ENCODE results near the gene NFYC. TPM values are rescaled to one million over a fixed set of nuclear protein-coding genes. Genes with fewer than 3 reads are reported as not detected.

NFYC gene
- 16.2 and 25.6 TPM in 2 replicates for total RNA-seq (2014; rRNA removed; shearing (Covaris generic); ENCODE audit: low replicate concordance)

DNA sequence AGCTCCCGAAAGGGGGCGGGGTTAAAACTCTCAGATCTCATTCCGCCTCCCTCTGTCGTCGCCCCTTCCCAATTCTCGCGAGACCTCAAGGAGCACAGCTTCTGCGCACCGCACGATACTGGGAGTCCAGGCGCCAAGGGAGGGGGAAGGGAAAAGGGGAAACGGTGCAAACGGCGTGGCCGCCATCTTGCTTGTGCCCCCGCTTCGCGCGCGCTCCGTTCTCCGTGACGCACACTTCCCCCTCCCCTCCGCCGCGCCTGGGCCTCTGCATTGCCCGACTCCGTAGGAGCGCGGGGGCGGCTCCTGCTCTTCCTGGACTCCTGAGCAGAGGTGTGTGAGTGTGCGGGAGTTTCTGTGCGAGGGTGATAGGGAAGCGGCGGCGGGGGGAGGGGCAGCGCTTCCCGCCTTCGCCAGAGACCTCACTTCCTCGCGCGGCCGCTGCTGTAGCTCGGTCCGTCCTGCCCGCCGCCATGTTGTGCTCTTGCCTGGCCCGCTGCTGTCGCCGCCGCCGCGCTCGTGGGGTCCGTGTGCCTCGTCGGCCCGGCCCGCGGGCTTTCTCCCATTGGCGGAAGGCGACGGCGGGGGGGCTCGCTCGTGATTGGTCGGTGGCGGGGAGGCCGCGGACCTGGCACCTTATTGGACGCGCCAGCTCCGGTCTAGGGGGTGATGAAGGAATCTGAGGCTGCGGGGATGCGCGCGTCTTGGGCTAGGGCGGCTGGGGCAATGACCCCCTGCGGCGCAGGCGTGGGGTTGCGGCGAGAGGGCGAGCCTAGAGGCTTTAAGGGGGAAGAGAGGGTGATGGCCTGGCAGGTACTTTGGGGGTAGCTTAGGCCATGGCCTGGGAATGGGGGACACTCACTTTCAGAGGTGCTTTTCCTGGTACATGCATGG, at the start of gene NFYC:
Gene NFYC (plus strand): TSS at position 167 of the 891 bp plus-strand sequence. CDS start 47,140 bp downstream, outside the sequence.
- peak; percentile 95 for DNase-seq (ENCODE audit: low read depth)
- in situ Hi-C loops (cut with HindIII; ENCODE audit: low pct_unique_long_range_greater_than_20kb, low sequenced_read_pairs): no loop called here

GRCh38 chr1:40645118-40645680, 46.3 kb upstream of the NFYC start:
- in situ Hi-C loops (cut with HindIII; ENCODE audit: low pct_unique_long_range_greater_than_20kb, low sequenced_read_pairs): no loop called here
- no peak for DNase-seq (ENCODE audit: low read depth)

DNA sequence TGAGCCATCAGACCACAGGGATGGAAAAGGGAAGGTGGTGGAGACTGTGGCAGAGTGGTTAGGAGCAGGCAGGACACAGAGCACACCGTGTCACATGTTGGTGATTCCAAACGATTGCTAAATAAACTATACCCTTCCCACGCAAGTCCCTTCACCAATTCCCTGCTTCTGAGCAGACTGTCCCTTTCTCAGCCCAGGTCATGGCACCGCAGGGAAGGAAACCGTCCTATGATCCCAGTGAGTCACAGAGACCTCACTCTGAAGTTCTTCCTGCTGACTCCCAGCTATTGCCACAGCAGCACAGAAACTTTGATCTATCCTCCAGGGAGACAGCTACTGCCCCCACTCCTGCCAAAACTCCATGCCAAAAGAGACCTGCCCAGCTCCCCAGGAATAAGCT, 45.2 kb upstream of the NFYC start:
- in situ Hi-C loops (cut with HindIII; ENCODE audit: low pct_unique_long_range_greater_than_20kb, low sequenced_read_pairs): no loop called here
- DNase-seq (ENCODE audit: low read depth): no peak

DNA sequence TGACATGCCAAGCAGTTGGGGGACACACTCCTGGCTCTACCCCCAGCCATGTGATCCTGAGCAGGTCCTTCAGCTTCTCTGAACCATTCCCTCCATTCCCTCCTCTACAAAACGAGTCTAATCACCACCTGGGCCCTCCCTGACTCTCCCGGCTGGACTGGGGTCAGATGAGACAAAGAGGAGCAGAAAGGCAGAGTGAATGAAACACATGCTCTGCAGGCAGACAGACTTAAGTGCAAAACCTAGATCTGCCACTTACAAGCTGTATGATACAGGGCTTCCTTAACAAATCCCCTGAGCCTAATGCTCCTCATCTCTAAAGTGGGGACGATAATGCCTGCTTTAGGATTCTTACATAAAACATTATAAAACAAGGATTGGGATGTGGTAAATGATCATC, 43.3 kb upstream of the NFYC start:
- no peak for DNase-seq (ENCODE audit: low read depth)
- in situ Hi-C loops (cut with HindIII; ENCODE audit: low pct_unique_long_range_greater_than_20kb, low sequenced_read_pairs): no loop called here

DNA sequence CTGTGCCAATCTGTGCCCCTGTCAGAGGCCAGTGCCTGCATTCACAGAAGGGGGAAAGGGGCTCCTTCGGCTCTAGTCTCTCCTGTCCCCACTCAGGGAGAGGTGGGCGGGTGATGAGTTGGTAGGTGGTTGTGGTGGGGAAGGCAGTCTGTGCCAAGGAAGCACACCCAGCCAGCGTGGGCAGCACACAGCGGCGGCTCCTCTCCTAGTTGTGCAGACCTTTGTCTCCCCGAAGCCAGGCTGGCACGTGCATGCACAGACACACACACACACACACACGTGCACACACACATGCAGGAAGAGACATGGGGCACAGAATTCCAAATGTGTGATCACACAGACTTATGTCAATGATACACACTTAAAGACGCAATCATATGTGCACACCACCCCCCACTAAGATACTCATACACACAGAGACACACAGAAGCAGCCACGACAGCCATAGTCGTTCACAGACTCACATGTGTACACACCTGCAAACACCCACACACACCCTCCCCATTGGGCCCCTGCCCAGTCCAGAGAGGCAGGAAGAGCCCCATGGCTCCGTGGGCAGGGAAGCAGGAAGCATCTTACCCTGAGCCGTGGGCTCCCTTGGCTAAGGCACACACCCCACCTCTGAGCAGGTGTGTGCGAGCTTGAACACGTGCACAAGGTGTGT, 42.4 kb upstream of the NFYC start:
- in situ Hi-C loops (cut with HindIII; ENCODE audit: low pct_unique_long_range_greater_than_20kb, low sequenced_read_pairs): no loop called here
- DNase-seq (ENCODE audit: low read depth): no peak

- in situ Hi-C loops (cut with HindIII; ENCODE audit: low pct_unique_long_range_greater_than_20kb, low sequenced_read_pairs): no loop called here
- no peak for DNase-seq (ENCODE audit: low read depth)
These were observed 41.9 kb upstream of the NFYC start for GRCh38 chr1:40649592-40649930.

DNA sequence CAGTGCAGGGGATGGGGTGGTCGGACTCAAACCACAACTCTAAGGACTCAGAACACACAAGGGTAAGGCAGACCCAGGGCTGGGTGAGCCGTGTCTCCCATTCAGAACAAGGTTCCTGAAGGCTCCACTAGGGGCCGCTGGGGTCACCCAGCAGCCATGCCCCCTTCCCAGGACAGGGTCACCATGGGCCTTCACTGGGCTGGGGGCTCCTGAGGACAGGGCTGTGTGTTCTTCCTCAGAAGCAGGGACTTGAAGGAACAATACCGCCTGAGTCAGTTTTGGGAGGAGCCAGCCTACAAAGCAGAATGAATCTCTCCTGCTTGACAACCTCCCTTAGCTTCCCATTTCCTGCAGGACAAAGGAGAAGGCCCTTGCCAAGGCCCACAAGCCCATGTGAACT, 41.4 kb upstream of the NFYC start:
- in situ Hi-C loops (cut with HindIII; ENCODE audit: low pct_unique_long_range_greater_than_20kb, low sequenced_read_pairs): no loop called here
- no peak for DNase-seq (ENCODE audit: low read depth)

- in situ Hi-C loops (cut with HindIII; ENCODE audit: low pct_unique_long_range_greater_than_20kb, low sequenced_read_pairs): no loop called here
- no peak for DNase-seq (ENCODE audit: low read depth)
These were observed 40.2 kb upstream of the NFYC start for GRCh38 chr1:40651138-40651857.

- in situ Hi-C loops (cut with HindIII; ENCODE audit: low pct_unique_long_range_greater_than_20kb, low sequenced_read_pairs): no loop called here
These were observed 39.0 kb upstream of the NFYC start for GRCh38 chr1:40652468-40652867.

DNA sequence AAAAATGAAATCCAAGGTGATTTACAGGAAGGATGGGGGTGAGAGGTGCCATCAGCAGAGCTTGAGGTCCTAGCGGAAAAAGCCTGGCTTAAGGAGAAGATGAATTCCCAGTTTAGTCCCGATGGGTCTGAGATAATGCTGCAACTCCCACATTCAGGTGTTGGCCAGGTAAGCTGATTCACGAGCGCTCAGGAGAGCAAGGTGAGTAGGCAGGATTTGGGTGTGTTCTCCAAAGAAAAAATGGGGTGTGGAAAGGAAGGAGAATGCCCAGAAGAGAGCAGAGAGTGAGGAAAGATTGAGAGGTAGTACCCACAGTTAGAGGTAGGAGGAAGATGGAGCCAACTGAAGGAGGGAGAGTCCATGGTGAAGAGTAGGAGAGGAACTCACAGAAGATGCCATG, 38.5 kb upstream of the NFYC start:
- DNase-seq (ENCODE audit: low read depth): no peak
- in situ Hi-C loops (cut with HindIII; ENCODE audit: low pct_unique_long_range_greater_than_20kb, low sequenced_read_pairs): no loop called here

More at GRCh38 chr1:40652468-40652867, 39.0 kb upstream of the NFYC start:
- DNase-seq (ENCODE audit: low read depth): no peak

GRCh38 chr1:40653851-40654537, 37.5 kb upstream of the NFYC start:
- in situ Hi-C loops (cut with HindIII; ENCODE audit: low pct_unique_long_range_greater_than_20kb, low sequenced_read_pairs): no loop called here
- DNase-seq (ENCODE audit: low read depth): no peak

- no peak for DNase-seq (ENCODE audit: low read depth)
- in situ Hi-C loops (cut with HindIII; ENCODE audit: low pct_unique_long_range_greater_than_20kb, low sequenced_read_pairs): no loop called here
These were observed 34.5 kb upstream of the NFYC start for GRCh38 chr1:40657046-40657445.

- in situ Hi-C loops (cut with HindIII; ENCODE audit: low pct_unique_long_range_greater_than_20kb, low sequenced_read_pairs): no loop called here
- DNase-seq (ENCODE audit: low read depth): no peak
These were observed 32.5 kb upstream of the NFYC start for GRCh38 chr1:40658751-40659648.

DNA sequence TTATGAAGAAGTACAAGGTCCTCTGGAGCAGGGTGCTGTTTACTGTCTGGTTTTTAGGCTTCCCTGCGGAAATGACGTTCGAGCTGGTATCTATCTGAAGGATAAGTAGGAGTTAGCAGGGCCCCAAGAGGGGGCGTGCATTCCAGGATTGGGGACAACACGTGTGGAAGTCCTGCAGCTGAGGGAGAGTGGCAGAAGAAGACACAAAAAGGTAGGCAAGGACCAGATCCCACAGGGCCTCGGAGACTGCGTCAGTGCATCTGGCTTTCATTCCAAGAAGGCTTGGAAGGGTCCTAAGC, 31.9 kb upstream of the NFYC start:
- no peak for DNase-seq (ENCODE audit: low read depth)
- in situ Hi-C loops (cut with HindIII; ENCODE audit: low pct_unique_long_range_greater_than_20kb, low sequenced_read_pairs): no loop called here

DNA sequence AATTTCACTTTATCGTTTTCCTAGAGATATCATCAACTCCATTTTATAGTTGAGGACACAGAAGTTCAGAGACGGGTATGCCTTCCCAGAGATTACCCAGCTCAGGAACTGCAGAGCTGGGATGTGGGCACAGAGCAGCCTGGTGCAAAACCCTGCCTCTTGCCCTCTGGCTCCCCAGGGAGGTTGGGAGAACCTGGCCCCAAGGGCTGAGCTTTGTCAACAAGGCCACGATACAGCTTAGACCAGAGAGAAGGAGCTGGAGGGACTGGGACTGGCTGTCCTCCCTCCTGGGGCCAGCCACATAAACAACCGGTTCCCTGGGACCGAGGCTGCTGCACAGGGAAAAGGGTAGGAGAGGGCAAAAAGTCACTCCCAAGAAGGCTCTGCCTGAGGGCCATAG, 29.8 kb upstream of the NFYC start:
- in situ Hi-C loops (cut with HindIII; ENCODE audit: low pct_unique_long_range_greater_than_20kb, low sequenced_read_pairs): no loop called here
- DNase-seq (ENCODE audit: low read depth): no peak

GRCh38 chr1:40662151-40662550, 29.4 kb upstream of the NFYC start:
- no peak for DNase-seq (ENCODE audit: low read depth)
- in situ Hi-C loops (cut with HindIII; ENCODE audit: low pct_unique_long_range_greater_than_20kb, low sequenced_read_pairs): no loop called here

DNA sequence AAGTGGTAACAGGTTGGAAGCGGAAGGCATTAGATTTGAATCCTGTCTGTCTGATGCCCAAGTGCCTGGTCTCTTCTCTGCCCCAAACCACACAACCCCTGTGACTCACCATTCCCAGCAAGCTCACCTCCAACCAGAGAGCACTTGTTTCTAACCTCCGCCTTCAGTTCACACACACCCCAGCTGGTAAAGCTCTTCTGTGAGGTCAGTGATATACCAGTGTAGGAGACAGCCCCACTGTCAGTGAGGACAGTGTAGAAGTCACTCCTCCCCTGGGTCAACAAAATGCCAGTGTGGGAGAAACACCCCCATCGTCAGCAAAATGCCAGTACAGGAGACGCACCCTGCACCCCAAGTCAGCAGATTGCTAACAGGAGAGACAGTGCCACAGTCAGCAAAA, 28.6 kb upstream of the NFYC start:
- DNase-seq (ENCODE audit: low read depth): no peak

More for the DNA sequence above, 28.6 kb upstream of the NFYC start:
- in situ Hi-C loops (cut with HindIII; ENCODE audit: low pct_unique_long_range_greater_than_20kb, low sequenced_read_pairs): no loop called here

Measured in Caki2 (cell line).